MM.1S (cell line): ENCODE data around the gene CLIP4.
A peak's percentile ranks its signal among the peaks of the same experiment; 100 is the strongest.

Experiments used
- DNase-seq: peaks from one replicate; pipeline ENCODE4 v3.0.0-alpha.2; 2015
- H2AFZ ChIP-seq: fragments of 300-600 bp; sonication (generic); 2 replicates; pipeline ENCODE4 v1.6.0; 2016; ENCODE audit warnings: antibody characterized with exemption, low read length
- H3F3A ChIP-seq: fragments of 300-600 bp; sonication (generic); 2 replicates; pipeline ENCODE4 v1.6.1; 2016; ENCODE audit warnings: mild to moderate bottlenecking, antibody characterized with exemption, low read length, moderate library complexity, mixed read lengths; ENCODE audit not compliant: insufficient read depth
- H3K27ac ChIP-seq: fragments of 300-600 bp; sonication (generic); 2 replicates; pipeline ENCODE4 v1.5.1; 2016; ENCODE audit warnings: mild to moderate bottlenecking, low read length
- H3K27me3 ChIP-seq: fragments of 300-600 bp; sonication (generic); replicated peaks from 2 replicates; pipeline ENCODE4 v1.6.0; 2016; ENCODE audit warnings: low read length; ENCODE audit not compliant: insufficient read depth
- H3K36me3 ChIP-seq: fragments of 300-600 bp; sonication (generic); replicated peaks from 2 replicates; pipeline ENCODE4 v1.6.1; 2016; ENCODE audit warnings: mild to moderate bottlenecking, low read length, mixed read lengths; ENCODE audit not compliant: insufficient read depth
- H3K4me1 ChIP-seq: fragments of 300-600 bp; sonication (generic); 2 replicates; pipeline ENCODE4 v1.6.1; 2016; ENCODE audit warnings: low read length, mixed read lengths
- H3K4me2 ChIP-seq: fragments of 300-600 bp; sonication (generic); 2 replicates; pipeline ENCODE4 v1.6.0; 2016; ENCODE audit warnings: low read depth, low read length
- H3K4me3 ChIP-seq: fragments of 300-600 bp; sonication (generic); 2 replicates; pipeline ENCODE4 v1.5.1; 2016; ENCODE audit warnings: low read length, mixed read lengths
- H3K79me2 ChIP-seq: fragments of 300-600 bp; sonication (generic); 2 replicates; pipeline ENCODE4 v1.6.1; 2016; ENCODE audit warnings: mixed run types, low read length, mixed read lengths
- H3K9ac ChIP-seq: fragments of 300-600 bp; sonication (generic); 2 replicates; pipeline ENCODE4 v1.6.1; 2016; ENCODE audit warnings: low read length, mixed read lengths
- H3K9me2 ChIP-seq: fragments of 300-600 bp; sonication (generic); replicated peaks from 2 replicates; pipeline ENCODE4 v1.6.1; 2016; ENCODE audit warnings: mild to moderate bottlenecking, low read length, mixed read lengths; ENCODE audit not compliant: insufficient read depth
- H3K9me3 ChIP-seq: fragments of 300-600 bp; sonication (generic); replicated peaks from 2 replicates; pipeline ENCODE4 v1.6.1; 2016; ENCODE audit warnings: mild to moderate bottlenecking, low read length, mixed read lengths; ENCODE audit not compliant: insufficient read depth
- H4K20me1 ChIP-seq: fragments of 300-600 bp; sonication (generic); 2 replicates; pipeline ENCODE4 v1.6.1; 2016; ENCODE audit warnings: mild to moderate bottlenecking, low read length, moderate library complexity, mixed read lengths; ENCODE audit not compliant: insufficient read depth
- CTCF ChIP-seq: fragments of 300-600 bp; sonication (generic); IDR thresholded peaks from 2 replicates; pipeline ENCODE4 v1.5.1; 2016; ENCODE audit warnings: antibody characterized with exemption, low read length, mixed read lengths
- EZH2 ChIP-seq: fragments of 300-600 bp; sonication (generic); optimal IDR thresholded peaks from 2 replicates; pipeline ENCODE3; 2017; ENCODE audit warnings: low read depth, mild to moderate bottlenecking, antibody characterized with exemption, low read length, mixed read lengths
- EZH2phosphoT487 ChIP-seq: fragments of 300-600 bp; sonication (generic); IDR thresholded peaks from 2 replicates; pipeline ENCODE4 v1.6.1; 2018; ENCODE audit warnings: antibody characterized with exemption, low read length

CLIP4 gene

GRCh38 chr2:29186817-29187216 lies 71.6 kb downstream of the CLIP4 start:
- no peaks in the 10 kb centered on the region for H3K27me3 ChIP-seq
- no peaks in the 10 kb centered on the region for H3K79me2 ChIP-seq
- DNase-seq = no peak
- H3K9me2 ChIP-seq = no peaks in the 10 kb centered on the region
- no peak overlapping the region for H2AFZ ChIP-seq
- H3K36me3 ChIP-seq = no peaks in the 10 kb centered on the region
- H3K9me3 ChIP-seq = no peaks in the 10 kb centered on the region
- H3K4me3 ChIP-seq = no peak overlapping the region
- no peaks in the 10 kb centered on the region for H4K20me1 ChIP-seq
- no peak overlapping the region for H3K27ac ChIP-seq
- H3K4me1 ChIP-seq = 0 out of 2 replicates have a peak, but pooled peaks cover 5% of the 10 kb centered on the region
- H3K9ac ChIP-seq = no peak overlapping the region
- no peak overlapping the region for H3K4me2 ChIP-seq
- TF ChIP-seq CTCF (no peak), EZH2phosphoT487 (no peak), EZH2 (no peak)
- H3F3A ChIP-seq = peaks cover 11% of the 10 kb centered on the region

GRCh38 chr2:29187926-29188325 lies 72.7 kb downstream of the CLIP4 start:
- Histone ChIP-seq H4K20me1 (no peaks in the 10 kb centered on the region), H3K4me2 (no peak overlapping the region), H3K4me1 (0 out of 2 replicates have a peak, but pooled peaks cover 5% of the 10 kb centered on the region), H3K36me3 (no peaks in the 10 kb centered on the region), H3K27me3 (no peaks in the 10 kb centered on the region), H3F3A (peaks cover 11% of the 10 kb centered on the region), H2AFZ (no peak overlapping the region), H3K9me3 (no peaks in the 10 kb centered on the region), H3K9me2 (no peaks in the 10 kb centered on the region), H3K79me2 (no peaks in the 10 kb centered on the region), H3K4me3 (no peak overlapping the region), H3K27ac (no peak overlapping the region; the same call in 1 of the 2 replicates), H3K9ac (no peak overlapping the region)
- TF ChIP-seq CTCF = no peak
- TF ChIP-seq EZH2phosphoT487 = no peak
- TF ChIP-seq EZH2 = no peak
- no peak for DNase-seq

GRCh38 chr2:29189052-29189451 lies 73.8 kb downstream of the CLIP4 start:
- no peaks in the 10 kb centered on the region for H4K20me1 ChIP-seq
- H3K9me2 ChIP-seq = no peaks in the 10 kb centered on the region
- 0 out of 2 replicates have a peak overlapping the region, but pooled peaks have one; percentile 7 for H3K9ac ChIP-seq
- H3F3A ChIP-seq = peaks cover 11% of the 10 kb centered on the region
- peak; percentile 86 for DNase-seq
- no peaks in the 10 kb centered on the region for H3K36me3 ChIP-seq
- H3K27me3 ChIP-seq = no peaks in the 10 kb centered on the region
- H3K4me1 ChIP-seq = 0 out of 2 replicates have a peak, but pooled peaks cover 5% of the 10 kb centered on the region
- TF ChIP-seq CTCF = no peak
- TF ChIP-seq EZH2 = no peak
- no peak for TF ChIP-seq EZH2phosphoT487
- no peak overlapping the region for H2AFZ ChIP-seq
- peak overlapping the region; percentile 58; the same call in 1 of the 2 replicates for H3K4me2 ChIP-seq
- H3K9me3 ChIP-seq = no peaks in the 10 kb centered on the region
- H3K27ac ChIP-seq = peak overlapping the region; percentile 73
- no peaks in the 10 kb centered on the region for H3K79me2 ChIP-seq
- peak overlapping the region; percentile 33 for H3K4me3 ChIP-seq
